22Rv1 (cell line): ENCODE results near the gene TMC3.
"Not testable (repeated sequence)": the region's sequence is repeated elsewhere in the genome, so short reads cannot be mapped to it uniquely, and the experiment has no call there.

Experiments used
- H3K27ac ChIP-seq: fragments of 450-650 bp; 2 replicates; pipeline ENCODE4 v1.5.1; 2017
- CTCF ChIP-seq: fragments of 450-650 bp; IDR thresholded peaks from 2 replicates; pipeline ENCODE4 v1.5.1; 2017; ENCODE audit warnings: mild to moderate bottlenecking
- ZFX ChIP-seq: fragments of 450-650 bp; IDR thresholded peaks from 2 replicates; pipeline ENCODE4 v1.6.1; 2017; ENCODE audit warnings: antibody characterized with exemption, borderline replicate concordance

TMC3 gene

GRCh38 chr15:81373775-81374395 is at the start of gene TMC3:
Gene TMC3 (minus strand): TSS chr15:81374213. CDS start chr15:81374077, 136 bp downstream.
- TF ChIP-seq ZFX, result no peak
- TF ChIP-seq CTCF, result no peak
- H3K27ac ChIP-seq, result no peak within 1 kb of the TSS

GRCh38 chr15:81421461-81421860 is 47.4 kb upstream of the TMC3 start:
- TF ChIP-seq CTCF, result no peak
- no peak for TF ChIP-seq ZFX
- H3K27ac ChIP-seq, result no peak overlapping the region

GRCh38 chr15:81419332-81419943 is 45.4 kb upstream of the TMC3 start:
- TF ChIP-seq ZFX (no peak), CTCF (no peak)

GRCh38 chr15:81418891-81419290 is 44.9 kb upstream of the TMC3 start:
- TF ChIP-seq CTCF, result no peak
- no peak for TF ChIP-seq ZFX
- no peak overlapping the region for H3K27ac ChIP-seq

More at GRCh38 chr15:81419332-81419943, 45.4 kb upstream of the TMC3 start:
- no peak overlapping the region for H3K27ac ChIP-seq

GRCh38 chr15:81418444-81418843 is 44.4 kb upstream of the TMC3 start:
- no peak overlapping the region for H3K27ac ChIP-seq
- TF ChIP-seq ZFX, result no peak
- TF ChIP-seq CTCF, result no peak

- H3K27ac ChIP-seq, result not testable (repeated sequence)
These were observed 40.4 kb upstream of the TMC3 start for GRCh38 chr15:81414274-81414968.

DNA sequence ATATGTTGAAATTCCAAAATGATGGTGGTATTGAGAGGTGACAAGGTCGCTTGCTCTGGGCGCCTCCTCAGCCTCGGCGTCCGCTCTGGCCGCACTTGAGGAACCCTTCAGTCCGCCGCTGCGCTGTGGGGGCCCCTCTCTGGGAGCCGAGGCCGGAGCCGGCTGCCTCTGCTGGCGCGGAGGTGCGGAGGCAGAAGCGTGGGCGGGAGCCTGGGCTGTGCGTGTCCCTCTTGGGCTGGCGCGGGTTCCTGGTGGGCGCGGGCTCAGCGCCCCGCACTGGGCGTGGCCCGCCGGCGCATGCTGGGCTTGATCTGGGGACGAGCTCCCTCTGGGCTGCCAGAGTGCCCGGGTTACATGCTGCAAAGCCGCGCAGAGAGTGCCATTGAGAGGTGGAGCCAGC is 39.8 kb upstream of the TMC3 start:
- no peak overlapping the region for H3K27ac ChIP-seq
- TF ChIP-seq ZFX (no peak), CTCF (no peak)
